GM12878 (cell line): Measurements from ENCODE around the gene FBXL14. TPM values are rescaled to one million over a fixed set of nuclear protein-coding genes. Genes with fewer than 3 reads are reported as not detected.
A peak's percentile ranks its signal among the peaks of the same experiment; 100 is the strongest.

Experiments
- ATAC-seq: fragments of 200-7000 bp; cut with Tn5 transposase; 3 replicates; pipeline ENCODE4 v1.9.1; 2020; ENCODE audit warnings: mild to moderate bottlenecking, moderate library complexity
- BruUV-seq: library from RNA; stranded (reverse); fragments of 400-500 nt; replicated peaks from 2 replicates; lab custom pipeline; 2021; lab: Mats Ljungman, UMichigan
- CTCF ChIA-PET: fragments of 300-600 bp; sonication (Branson Sonifier 250); formaldehyde crosslinking; extraction: SDS; loops from one replicate; lab custom pipeline; 2021; ENCODE audit warnings: inconsistent platforms; lab: Yijun Ruan, JAX
- POLR2A ChIA-PET: fragments of 350-600 bp; formaldehyde crosslinking; extraction: SDS; loops from one replicate; lab custom pipeline; 2021; ENCODE audit warnings: inconsistent platforms; lab: Charles Lee
- RAD21 ChIA-PET: fragments of 300-600 bp; sonication (Branson Sonifier 250); formaldehyde crosslinking; loops from one replicate; lab custom pipeline; 2023; ENCODE audit warnings: antibody characterized with exemption; ENCODE audit not compliant: unreplicated experiment; lab: Charles Lee
- SMC1A ChIA-PET: fragments of 300-600 bp; sonication (Branson Sonifier 250); formaldehyde crosslinking; loops from one replicate; lab custom pipeline; 2023; ENCODE audit not compliant: unreplicated experiment, uncharacterized antibody; lab: Charles Lee
- DNase-seq: peaks from one replicate; pipeline ENCODE4 v3.0.0-alpha.2; 2011; ENCODE audit warnings: low read depth, low spot score
- FAIRE-seq: peaks from 3 replicates; lab custom pipeline; 2011; peaks lifted over from hg19 to GRCh38; lab: Jason Lieb, UNC
- H2AFZ ChIP-seq: 2 replicates; pipeline ENCODE4 v1.6.0; 2011; ENCODE audit warnings: low read depth, low read length, control low read depth; ENCODE audit not compliant: control insufficient read depth
- H3K27ac ChIP-seq: 2 replicates; pipeline ENCODE4 v1.5.1; 2011; ENCODE audit warnings: control low read depth; ENCODE audit not compliant: control insufficient read depth, insufficient read depth
- H3K27me3 ChIP-seq, 2 experiments: replicated peaks in 1 of 2; 2 replicates each; pipeline versions ENCODE4 v1.6.0 to v1.6.1; 2011; ENCODE audit warnings: low read length in 1 of 2; ENCODE audit not compliant: control insufficient read depth in 2 of 2, insufficient read depth in 2 of 2
- H3K36me3 ChIP-seq, 2 experiments: 2 replicates each; pipeline ENCODE4 v1.5.1; 2011; ENCODE audit warnings: low read length in 1 of 2; ENCODE audit not compliant: control insufficient read depth in 2 of 2, insufficient read depth in 2 of 2
- H3K4me1 ChIP-seq: 2 replicates; pipeline ENCODE4 v1.6.1; 2011; ENCODE audit warnings: mild to moderate bottlenecking, low read length, moderate library complexity, mixed read lengths; ENCODE audit not compliant: control insufficient read depth, insufficient read depth
- H3K4me2 ChIP-seq: 2 replicates; pipeline ENCODE4 v1.6.0; 2011; ENCODE audit warnings: control low read depth; ENCODE audit not compliant: control insufficient read depth, insufficient read depth
- H3K4me3 ChIP-seq: fragments of 200-600 bp; sonication (generic); 2 replicates; pipeline ENCODE4 v1.5.1; 2016
- H3K79me2 ChIP-seq: 2 replicates; pipeline ENCODE4 v1.6.0; 2011; ENCODE audit warnings: low read length; ENCODE audit not compliant: control insufficient read depth, insufficient read depth
- H3K9ac ChIP-seq: 2 replicates; pipeline ENCODE4 v1.8.0; 2011; ENCODE audit warnings: low read length, control low read depth, mixed read lengths; ENCODE audit not compliant: control insufficient read depth, insufficient read depth
- H3K9me3 ChIP-seq: replicated peaks from 3 replicates; pipeline ENCODE4 v1.5.1; 2011; ENCODE audit warnings: mild to moderate bottlenecking, low read length; ENCODE audit not compliant: control insufficient read depth, insufficient read depth
- H4K20me1 ChIP-seq: 2 replicates; pipeline ENCODE4 v1.6.0; 2011; ENCODE audit not compliant: control insufficient read depth, insufficient read depth
- CBX3 ChIP-seq: fragments of 200-600 bp; sonication (generic); IDR thresholded peaks from 2 replicates; pipeline ENCODE4 v1.6.1; 2016; ENCODE audit warnings: low read depth, borderline replicate concordance
- EZH2 ChIP-seq: IDR thresholded peaks from 2 replicates; pipeline ENCODE4 v1.6.1; 2012; ENCODE audit warnings: low read depth, mild to moderate bottlenecking, control low read depth, inconsistent platforms, low read length, borderline replicate concordance; ENCODE audit not compliant: control insufficient read depth
- FOXM1 ChIP-seq: IDR thresholded peaks from 2 replicates; pipeline ENCODE4 v1.6.1; 2012; ENCODE audit warnings: low read depth, mild to moderate bottlenecking, inconsistent platforms, low read length, moderate library complexity
- HDAC2 ChIP-seq: fragments of 200-600 bp; sonication (generic); IDR thresholded peaks from 2 replicates; pipeline ENCODE4 v1.6.1; 2017
- POLR2A ChIP-seq: IDR thresholded peaks from 2 replicates; pipeline ENCODE4 v1.6.1; 2011; ENCODE audit warnings: low read depth, mild to moderate bottlenecking, low read length
- POU2F2 ChIP-seq: IDR thresholded peaks from 3 replicates; pipeline ENCODE4 v1.6.1; 2011; ENCODE audit warnings: low read depth, mild to moderate bottlenecking, low read length, borderline replicate concordance
- RAD21 ChIP-seq: IDR thresholded peaks from 2 replicates; pipeline ENCODE4 v1.6.1; 2011; ENCODE audit warnings: mild to moderate bottlenecking, low read depth, low read length, moderate library complexity; ENCODE audit not compliant: insufficient read depth
- RCOR1 ChIP-seq: conservative IDR thresholded peaks from 2 replicates; pipeline ENCODE4 v1.6.1; 2012; ENCODE audit warnings: low read depth, low read length, improper control_type of control experiment
- RUNX3 ChIP-seq: IDR thresholded peaks from 2 replicates; pipeline ENCODE4 v1.6.1; 2012; ENCODE audit warnings: low read length, inconsistent platforms
- ZNF274 ChIP-seq: IDR thresholded peaks from one replicate; pipeline ENCODE4 v1.8.0; 2011; ENCODE audit not compliant: insufficient read length, insufficient read depth
- WGBS: methylation state at CpG from one replicate; pipeline ENCODE4 v1.1.6; 2016; ENCODE audit warnings: low lambda C conversion rate; ENCODE audit not compliant: insufficient replicate concordance, insufficient coverage; ENCODE audit errors: missing lambda C conversion rate; 5-methylcytosine and 5-hydroxymethylcytosine counted together
- in situ Hi-C: fragments of 300-500 bp; cut with MboI; formaldehyde crosslinking; loops from 9 replicates; pipeline ENCODE4 v1.14.3; 2018; ENCODE audit warnings: mixed read lengths
- intact Hi-C: fragments of 100-400 bp; cut with micrococcal nuclease; formaldehyde crosslinking; loops from one replicate; pipeline ENCODE4 v1.14.2; 2022; ENCODE audit not compliant: unreplicated experiment
- polyA plus RNA-seq, 11 experiments: library from polyadenylated mRNA; depleted of rRNA in 4 of 11; unstranded in 6 of 11; stranded (reverse) in 5 of 11; fragments of >200 nt; fragmentation: Nextera tagmentation in 4 of 11; fragmentation: Illumina TruSeq in 1 of 11; extraction: Ambion mirVana in 4 of 11; extraction: Trizol in 1 of 11; gene quantifications; 1 replicate in 1 of 11; 2 replicates in 10 of 11; pipeline versions ENCODE4 v1.2.1 to v1.2.3, GENCODE V29; 2011 to 2016; ENCODE audit warnings: inconsistent platforms in 2 of 11, missing spikeins in 2 of 11, low read depth in 1 of 11
- total RNA-seq, 4 experiments: library from RNA; depleted of rRNA in 3 of 4; stranded (reverse); fragments of >200 nt in 3 of 4; fragmentation: Illumina TruSeq in 1 of 4; extraction: Trizol in 1 of 4; gene quantifications; 2 replicates each; pipeline versions ENCODE4 v1.2.1 to v1.2.3, GENCODE V29; 2013 to 2021
- TF ChIP-seq, protein P1 (sequence below): IDR thresholded peaks from 2 replicates; pipeline ENCODE4 v1.6.1; 2012; ENCODE audit warnings: low read depth, low read length, improper control_type of control experiment

FBXL14 gene
- total and polyA plus RNA-seq, 10 of the 15 experiments (the other 5 are each of a cell fraction or from before 2014, with no cell fraction given), result 0.44 to 19.0 (median 2.9) TPM

DNA sequence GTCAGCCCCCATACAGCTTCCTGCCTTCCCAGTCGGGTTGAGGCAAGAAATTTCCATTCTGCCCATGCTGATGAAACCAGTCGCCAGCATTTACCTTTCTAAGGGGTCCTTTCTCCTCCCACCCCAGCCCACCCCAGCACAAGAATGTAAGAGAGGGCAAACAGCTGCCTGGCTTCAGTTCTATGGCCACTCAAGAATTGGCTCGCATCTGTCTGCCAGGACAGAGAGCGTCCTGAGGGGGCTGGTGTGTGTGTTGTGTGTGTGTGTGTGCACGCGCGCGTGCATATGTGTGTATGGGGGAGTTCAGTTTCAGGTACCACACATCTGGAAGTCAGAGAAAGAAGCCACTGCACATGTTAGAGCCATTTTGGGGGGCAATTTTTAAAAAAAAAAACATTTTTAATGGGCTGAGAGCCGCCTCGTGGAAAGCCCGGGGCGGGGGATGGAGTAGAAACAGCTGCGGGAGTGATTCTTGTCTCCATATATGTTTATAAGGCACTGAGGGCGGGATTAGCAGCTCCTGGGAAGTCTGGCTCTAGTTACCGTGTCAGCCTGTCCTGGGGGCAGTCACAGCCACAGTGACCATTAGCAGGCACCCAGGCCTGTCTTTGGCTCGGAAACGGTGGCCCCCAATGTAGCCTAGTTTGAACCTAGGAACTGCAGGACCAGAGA lies 34.4 kb upstream of the FBXL14 start, which contains the start of gene WNT5B:
Gene WNT5B (plus strand): TSS at position 566 of the 672 bp plus-strand sequence. CDS start 2,124 bp downstream, outside the sequence.
- no peaks in the 10 kb centered on the region for H3K36me3 ChIP-seq
- ATAC-seq (no peak), FAIRE-seq (no peak), DNase-seq (no peak)
- peaks cover 6% of the 10 kb centered on the region; the same call in 1 of the 2 replicates for H3K4me1 ChIP-seq
- CTCF ChIA-PET, result interaction anchor here (0.8 to 2.8 kb wide), 11 partner anchors 9 to 511 kb away, joined by 3 to 27 read pairs (median 5); no protein-coding TSS in a partner anchor
- no peaks in the 10 kb centered on the region for H3K79me2 ChIP-seq
- no peaks in the 10 kb centered on the region; the same call in 1 of the 2 replicates for H4K20me1 ChIP-seq
- H3K9ac ChIP-seq, result no peak within 1 kb of the TSS
- peak within 1 kb of the TSS; percentile 72 for H3K4me2 ChIP-seq
- no peaks in the 10 kb centered on the region for H3K9me3 ChIP-seq
- no TSS peak for BruUV-seq
- intact Hi-C loops (no loop called here), in situ Hi-C loops (no loop called here)
- RAD21 ChIA-PET, result interaction anchor here (0.6 to 2.7 kb wide), 6 partner anchors 8 to 511 kb away, joined by 3 to 18 read pairs (median 6); no protein-coding TSS in a partner anchor
- no peak within 1 kb of the TSS; the same call in 1 of the 2 replicates for H2AFZ ChIP-seq
- WGBS, result 78% methylated on average over 17 of the region's 17 CpGs
- POLR2A ChIA-PET, result interaction anchor here (0.6 kb wide), 1 partner anchor 312 kb away, joined by 3 read pairs; no protein-coding TSS in a partner anchor
- SMC1A ChIA-PET, result no interaction called here
- TF ChIP-seq EZH2 (no peak), RUNX3 (no peak), HDAC2 (no peak), POLR2A (no peak), FOXM1 (no peak), RAD21 (no peak), CBX3 (no peak), ZNF274 (no peak), RCOR1 (no peak), POU2F2 (no peak)
- TF ChIP-seq, protein P1, sequence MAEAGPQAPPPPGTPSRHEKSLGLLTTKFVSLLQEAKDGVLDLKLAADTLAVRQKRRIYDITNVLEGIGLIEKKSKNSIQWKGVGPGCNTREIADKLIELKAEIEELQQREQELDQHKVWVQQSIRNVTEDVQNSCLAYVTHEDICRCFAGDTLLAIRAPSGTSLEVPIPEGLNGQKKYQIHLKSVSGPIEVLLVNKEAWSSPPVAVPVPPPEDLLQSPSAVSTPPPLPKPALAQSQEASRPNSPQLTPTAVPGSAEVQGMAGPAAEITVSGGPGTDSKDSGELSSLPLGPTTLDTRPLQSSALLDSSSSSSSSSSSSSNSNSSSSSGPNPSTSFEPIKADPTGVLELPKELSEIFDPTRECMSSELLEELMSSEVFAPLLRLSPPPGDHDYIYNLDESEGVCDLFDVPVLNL, result no peak
- peak within 1 kb of the TSS; percentile 59 for H3K4me3 ChIP-seq
- H3K27ac ChIP-seq, result no peak within 1 kb of the TSS
- H3K27me3 ChIP-seq, result peaks cover 2 to 4% of the 10 kb centered on the region in 2 experiments; a peak in 2 of 4 replicates
